GM21360 (cell line): ENCODE data around the gene ABCC3.

ENCODE experiments used
- ATAC-seq: cut with Tn5 transposase; IDR thresholded peaks from one replicate; pipeline ENCODE4 v1.9.1; 2021; ENCODE audit warnings: mild to moderate bottlenecking, moderate library complexity; ENCODE audit not compliant: unreplicated experiment

Gene ABCC3

GRCh38 chr17:50728881-50729765 is 94.4 kb downstream of the ABCC3 start:
- no peak for ATAC-seq

DNA sequence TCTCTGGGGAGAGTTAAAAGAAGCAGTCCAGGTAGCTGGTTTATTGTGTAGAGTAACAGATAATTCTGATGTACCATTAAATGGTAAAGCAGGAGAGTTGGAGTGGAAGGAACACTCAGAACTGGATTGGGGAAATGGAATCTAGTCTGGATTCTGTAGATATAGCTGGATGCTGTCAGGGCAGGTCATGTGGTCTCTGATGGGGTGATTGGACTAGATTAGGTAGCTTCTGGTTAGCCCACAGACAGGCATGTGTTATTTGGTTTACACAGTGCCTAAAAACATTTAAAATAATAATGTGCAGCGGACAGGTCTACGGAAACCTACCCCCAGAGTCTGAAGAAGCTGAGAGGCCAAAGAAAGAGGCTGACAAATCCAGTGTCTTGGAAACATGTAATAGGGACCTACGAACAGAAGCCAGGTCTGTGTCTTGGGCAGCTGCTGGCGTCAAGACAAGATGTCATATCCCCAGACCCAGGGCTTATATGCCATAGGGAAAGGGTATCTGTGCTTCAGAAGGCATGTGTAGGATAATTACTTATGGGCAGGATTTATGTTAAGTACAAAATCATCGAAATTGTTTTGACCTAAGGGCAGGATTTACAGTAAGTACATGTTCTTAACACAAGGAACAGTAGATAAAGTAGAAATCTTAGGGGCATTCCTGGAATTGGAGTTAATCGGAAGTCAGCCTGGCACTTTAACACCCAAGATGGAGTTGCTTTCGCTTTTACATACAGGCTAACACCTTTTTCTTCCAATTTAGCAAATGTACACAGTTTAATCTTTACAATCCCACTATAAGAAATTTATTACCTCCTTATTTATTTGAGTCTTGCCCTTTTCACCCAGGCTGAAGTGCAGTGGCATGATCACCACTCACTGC is 97.1 kb downstream of the ABCC3 start:
- ATAC-seq = no peak

DNA sequence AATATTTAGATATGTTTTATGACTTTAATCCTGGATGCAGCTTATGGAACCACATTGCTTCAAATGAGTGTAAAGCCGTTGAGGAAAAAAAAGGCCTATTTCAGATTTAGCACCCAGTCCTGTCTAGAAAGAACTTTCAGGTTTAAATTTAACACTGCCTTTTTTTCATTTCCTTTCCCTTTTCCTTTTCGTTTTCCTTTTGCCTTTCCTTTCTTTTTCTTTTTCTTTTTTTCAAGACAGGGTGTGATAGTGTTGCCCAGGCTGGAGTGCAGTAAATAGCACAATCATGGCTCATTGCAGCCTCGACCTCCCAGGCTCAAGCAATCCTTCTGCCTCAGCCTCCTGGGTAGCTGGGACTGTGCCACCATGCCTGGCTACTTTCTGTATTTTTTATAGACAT is 100.6 kb downstream of the ABCC3 start:
- no peak for ATAC-seq

- ATAC-seq = no peak
Observed at GRCh38 chr17:50737118-50737698, 102.5 kb downstream of the ABCC3 start.

- ATAC-seq = no peak
Observed at GRCh38 chr17:50739098-50739497, 104.4 kb downstream of the ABCC3 start.
